Stimulated activated CD8-positive, alpha-beta memory T cell treated with anti-CD3 and anti-CD28 coated beads, Interleukin-4, amount 100 ng/mL, for 48 hours (primary cell): ENCODE measurements around the gene MAP2.

ENCODE experiments used
- DNase-seq: peaks from one replicate; pipeline ENCODE4 v3.0.0-alpha.2; 2020

MAP2 gene

GRCh38 chr2:209534228-209534627, 110.4 kb downstream of the MAP2 start:
- no peak for DNase-seq

DNA sequence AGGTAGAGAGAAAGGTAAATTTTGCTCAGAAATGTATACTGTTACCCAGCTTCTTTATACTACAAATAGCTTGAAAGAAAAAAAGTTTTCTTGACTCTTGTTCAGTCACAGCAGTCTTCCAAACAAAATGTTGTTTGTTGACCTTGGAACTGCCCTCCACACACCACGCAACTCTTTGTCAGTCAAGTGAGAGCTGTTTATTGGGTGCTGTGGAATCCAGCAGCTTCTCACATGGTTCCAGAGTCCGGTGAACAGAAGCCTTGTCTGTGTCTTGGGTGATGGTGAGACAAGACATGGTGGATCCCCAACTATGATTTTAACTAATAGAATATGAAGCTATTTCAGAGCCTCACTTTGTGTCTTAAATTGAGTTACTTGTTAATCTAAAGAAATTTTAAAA, 112.5 kb downstream of the MAP2 start:
- no peak for DNase-seq

DNA sequence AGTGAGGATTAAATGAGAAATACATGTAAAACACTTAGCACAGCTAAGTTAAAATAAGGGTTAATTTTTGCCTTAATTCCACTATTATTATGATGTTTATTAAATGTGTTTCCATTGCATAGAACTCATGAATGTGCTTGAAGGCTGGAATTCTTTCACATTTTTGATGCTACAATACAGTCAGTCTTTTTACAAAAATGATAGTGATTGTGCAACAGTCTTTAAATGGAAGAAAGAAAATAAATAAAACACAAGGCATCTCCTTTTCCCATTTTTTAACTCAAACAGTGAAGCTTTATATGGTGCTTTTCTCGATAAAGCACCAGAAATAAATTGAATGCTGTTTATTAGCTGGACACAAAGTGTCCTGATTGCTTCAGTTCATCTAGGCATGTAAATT, 123.9 kb downstream of the MAP2 start:
- no peak for DNase-seq

GRCh38 chr2:209549589-209549988, 125.7 kb downstream of the MAP2 start:
- DNase-seq: no peak

DNA sequence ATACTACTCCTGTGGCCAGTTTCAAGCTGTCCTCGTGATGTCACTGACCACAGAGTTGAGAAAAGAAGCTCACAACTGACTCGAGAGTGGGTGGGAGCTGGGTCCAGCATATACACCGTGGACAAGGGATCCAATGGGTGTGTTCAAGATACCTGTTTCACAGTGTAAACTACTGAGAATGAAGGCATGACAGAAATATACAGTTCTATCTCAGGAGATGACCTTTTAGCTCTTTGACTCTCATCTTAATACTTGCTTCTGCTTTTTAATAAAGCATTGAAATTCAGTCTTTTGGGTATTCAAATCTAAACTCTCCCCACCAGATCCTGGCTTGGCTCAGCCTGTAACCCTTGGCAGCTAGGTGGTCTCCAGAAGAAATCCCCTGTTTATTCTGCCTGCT, 130.1 kb downstream of the MAP2 start:
- no peak for DNase-seq

DNA sequence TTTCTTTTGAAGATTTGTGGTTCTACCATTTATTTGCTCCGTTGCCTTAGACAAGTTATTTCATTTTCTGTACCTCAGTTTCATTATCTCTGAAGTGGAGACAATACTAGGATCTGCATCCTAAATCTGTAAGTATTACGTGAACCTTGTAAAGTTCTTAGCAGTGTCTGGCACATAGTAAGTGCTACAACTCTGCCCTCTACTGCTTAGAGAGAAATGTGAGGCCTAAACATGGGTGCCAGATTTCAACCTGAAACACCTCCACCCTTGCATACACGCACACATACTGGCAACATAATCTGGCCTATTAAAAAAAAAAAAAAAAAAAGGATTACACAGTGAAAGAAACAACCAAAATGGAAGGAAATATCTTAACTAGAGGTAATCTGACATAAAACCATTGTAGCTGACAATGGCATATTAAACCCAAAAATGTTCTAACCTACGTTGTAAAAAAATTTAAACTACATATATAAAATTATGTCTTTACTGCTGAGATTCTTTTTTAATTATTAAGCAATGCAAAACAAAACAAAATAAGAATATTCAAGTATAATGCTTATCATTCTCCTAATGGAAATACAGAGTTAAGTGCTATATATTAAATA, 132.6 kb downstream of the MAP2 start:
- DNase-seq: no peak

DNA sequence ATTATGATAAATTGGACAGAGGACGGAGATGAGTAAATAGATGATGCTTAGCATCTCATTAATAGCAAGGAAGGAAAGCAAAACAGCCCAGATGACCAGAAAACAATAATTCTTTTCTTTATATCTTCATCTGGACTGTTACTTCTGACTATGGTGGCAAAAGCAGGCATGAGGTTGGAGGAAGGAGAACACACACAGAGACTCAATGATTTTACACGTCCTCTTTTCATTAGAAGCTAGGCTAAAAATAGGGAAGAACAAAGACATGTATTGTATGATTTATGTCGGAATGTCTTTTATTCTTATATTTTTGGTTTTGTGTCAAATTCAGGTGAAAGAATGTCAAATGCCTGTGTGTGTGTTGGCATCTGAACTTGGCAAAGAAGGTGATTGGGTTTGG, 137.1 kb downstream of the MAP2 start:
- DNase-seq: no peak

- no peak for DNase-seq
Measured at GRCh38 chr2:209563453-209563852, 139.6 kb downstream of the MAP2 start.

- no peak for DNase-seq
Measured at GRCh38 chr2:209564816-209565215, 141.0 kb downstream of the MAP2 start.

- no peak for DNase-seq
Measured at GRCh38 chr2:209565896-209566582, 142.2 kb downstream of the MAP2 start.

GRCh38 chr2:209570194-209570593, 146.3 kb downstream of the MAP2 start:
- DNase-seq: no peak

- no peak for DNase-seq
Measured at GRCh38 chr2:209574515-209574914, 150.7 kb downstream of the MAP2 start.

DNA sequence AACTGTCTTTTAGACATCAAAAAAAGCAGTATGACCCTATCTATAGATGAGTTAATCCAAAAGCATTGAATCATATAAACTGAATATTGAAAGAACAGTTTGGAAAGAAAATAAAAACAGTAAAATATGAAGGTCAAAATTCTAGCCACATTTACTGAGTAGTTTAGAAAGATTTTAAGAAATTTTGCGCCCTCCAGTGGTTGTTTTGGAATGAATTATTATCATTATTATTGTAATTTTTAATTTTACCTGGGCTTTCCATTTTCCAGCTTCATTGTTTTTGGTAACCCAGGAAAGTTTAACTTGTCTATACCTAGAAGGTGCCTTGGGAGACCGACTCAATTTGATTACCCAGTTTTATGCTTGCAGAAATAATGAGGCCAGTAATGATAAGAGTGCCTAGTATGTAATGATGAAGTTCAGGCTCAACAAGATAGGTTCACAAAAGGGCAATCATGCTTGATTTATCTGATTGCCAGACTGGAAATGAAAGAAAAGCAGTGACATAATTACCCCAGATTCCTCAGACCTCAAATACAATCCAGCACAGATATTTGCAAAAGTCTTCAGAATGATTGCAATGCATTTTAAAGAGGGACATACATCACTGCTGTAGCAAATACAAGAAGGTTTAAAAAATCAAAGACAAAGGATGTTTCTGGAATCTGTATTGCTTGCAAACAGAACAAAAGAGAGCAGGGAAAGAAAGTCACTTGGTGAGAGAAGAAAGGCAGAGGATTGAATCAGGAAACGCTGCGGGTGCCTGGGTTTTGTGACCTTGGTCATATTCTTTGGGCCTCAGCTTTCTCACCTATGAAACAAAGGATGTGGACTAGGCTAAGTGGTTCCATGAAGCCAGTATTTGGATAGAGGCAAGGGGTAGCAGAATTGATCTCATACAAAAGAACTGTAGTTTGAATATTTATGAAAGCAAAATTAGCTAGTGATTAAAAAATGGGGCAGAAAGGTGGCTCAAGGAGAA, 153.8 kb downstream of the MAP2 start:
- no peak for DNase-seq

GRCh38 chr2:209578394-209579001, 154.7 kb downstream of the MAP2 start:
- no peak for DNase-seq

- DNase-seq: no peak
Measured at GRCh38 chr2:209579230-209579749, 155.4 kb downstream of the MAP2 start.

DNA sequence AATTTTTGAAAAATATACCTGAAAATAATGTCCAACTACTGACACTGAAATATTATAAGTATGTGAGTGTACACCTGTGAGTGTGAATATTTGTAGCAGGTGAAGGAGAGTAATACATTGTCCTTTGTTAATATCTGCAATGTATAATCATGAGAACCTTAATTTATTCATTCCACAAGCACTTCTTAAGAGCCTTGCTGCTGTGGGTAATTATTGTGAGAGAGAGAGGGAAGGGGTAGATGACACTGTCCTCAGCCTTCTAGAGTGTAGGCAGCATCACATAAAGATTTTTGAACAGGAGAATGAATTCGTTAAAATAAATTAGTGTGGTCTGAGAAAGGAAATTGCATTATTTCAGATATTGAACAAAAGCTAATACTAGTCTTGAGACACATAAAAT, 157.2 kb downstream of the MAP2 start:
- no peak for DNase-seq

GRCh38 chr2:209582281-209582680, 158.4 kb downstream of the MAP2 start:
- DNase-seq: no peak

- DNase-seq: no peak
Measured at GRCh38 chr2:209584472-209584871, 160.6 kb downstream of the MAP2 start.

DNA sequence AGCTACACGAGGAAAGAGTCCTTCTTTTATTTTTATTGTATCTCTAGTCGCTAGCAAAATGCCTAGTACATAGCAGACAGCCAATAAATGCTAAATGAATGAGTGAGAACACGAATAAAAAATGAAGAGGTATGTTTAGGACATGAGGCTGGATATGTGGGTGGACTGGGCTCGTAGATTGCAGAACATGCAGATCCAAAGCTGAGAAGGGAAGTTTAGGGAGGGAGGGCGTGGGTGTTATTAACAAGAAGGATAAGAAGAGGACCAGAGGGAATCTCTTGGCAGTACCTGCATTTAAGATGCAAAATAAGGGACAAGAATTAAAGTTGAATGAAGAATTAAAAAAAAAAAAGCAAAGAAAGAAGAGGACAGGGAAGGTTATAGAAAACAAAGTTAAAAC, 161.1 kb downstream of the MAP2 start:
- no peak for DNase-seq

- DNase-seq: no peak
Measured at GRCh38 chr2:209591021-209591420, 167.2 kb downstream of the MAP2 start.

DNA sequence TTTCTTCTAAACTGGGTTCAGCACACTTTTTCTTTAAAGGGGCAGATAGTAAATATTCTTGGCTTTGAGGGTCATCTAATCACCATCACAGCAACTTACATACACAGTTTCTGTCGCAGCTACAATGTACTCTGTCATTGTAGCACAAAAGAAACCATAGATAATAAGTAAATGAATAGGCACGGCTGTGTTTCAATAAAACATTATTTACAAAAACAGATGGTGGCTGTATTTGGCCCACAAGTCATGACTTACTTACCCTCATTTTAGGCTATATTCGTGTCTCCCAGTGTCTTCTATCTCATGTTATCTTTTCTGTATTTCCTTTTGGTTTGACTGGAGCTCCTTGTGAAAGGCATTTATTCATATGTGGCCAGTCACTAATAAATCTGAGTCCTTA, 168.3 kb downstream of the MAP2 start:
- DNase-seq: no peak

- no peak for DNase-seq
Measured at GRCh38 chr2:209593930-209594329, 170.1 kb downstream of the MAP2 start.

- no peak for DNase-seq
Measured at GRCh38 chr2:209596262-209596661, 172.4 kb downstream of the MAP2 start.
